Spleen (tissue), 11 donors: ENCODE data around the gene CYP24A1. TPM values are rescaled to one million over a fixed set of nuclear protein-coding genes. Genes with fewer than 3 reads are reported as not detected.

Experiments
- DNase-seq: peaks from one replicate; pipeline ENCODE4 v3.0.0-alpha.2; 2020
- H3K27ac ChIP-seq, 8 donors: fragments of 200-600 bp; sonication (generic) in 7 of 8; 1 replicate in 4 of 8; 2 replicates in 4 of 8; pipeline versions ENCODE4 v1.5.0 to v1.8.0; 2016 to 2021; ENCODE audit warnings: inconsistent platforms in 4 of 8, mild to moderate bottlenecking in 4 of 8, moderate library complexity in 1 of 8
- H3K27me3 ChIP-seq, 7 donors: fragments of 200-600 bp; sonication (generic) in 6 of 7; replicated peaks in 1 of 7; 1 replicate in 4 of 7; 2 replicates in 3 of 7; pipeline versions ENCODE4 v1.5.0 to v1.8.0; 2016 to 2021; ENCODE audit warnings: inconsistent platforms in 3 of 7, mild to moderate bottlenecking in 1 of 7
- H3K36me3 ChIP-seq, 6 donors: fragments of 200-600 bp; sonication (generic) in 5 of 6; 1 replicate in 4 of 6; 2 replicates in 2 of 6; pipeline versions ENCODE4 v1.5.0 to v1.8.0; 2016 to 2021; ENCODE audit warnings: inconsistent platforms in 2 of 6
- H3K4me1 ChIP-seq, 6 donors: fragments of 200-600 bp; sonication (generic) in 5 of 6; 1 replicate in 3 of 6; 2 replicates in 3 of 6; pipeline versions ENCODE4 v1.5.0 to v1.8.0; 2016 to 2021; ENCODE audit warnings: inconsistent platforms in 3 of 6
- H3K4me3 ChIP-seq, 8 donors: fragments of 200-600 bp; sonication (generic) in 7 of 8; 1 replicate in 4 of 8; 2 replicates in 4 of 8; pipeline versions ENCODE4 v1.5.0 to v1.8.0; 2016 to 2021; ENCODE audit warnings: inconsistent platforms in 4 of 8, mild to moderate bottlenecking in 4 of 8, moderate library complexity in 2 of 8
- H3K9me3 ChIP-seq, 8 donors: fragments of 200-600 bp; sonication (generic) in 7 of 8; 1 replicate in 4 of 8; 2 replicates in 4 of 8; pipeline versions ENCODE4 v1.5.0 to v1.8.0; 2016 to 2021; ENCODE audit warnings: inconsistent platforms in 4 of 8
- POLR2A ChIP-seq, 3 donors: fragments of 450-650 bp; IDR thresholded peaks; one replicate each; pipeline ENCODE4 v1.5.1; 2017; ENCODE audit warnings: antibody characterized with exemption in 3 of 3, mild to moderate bottlenecking in 1 of 3
- POLR2AphosphoS5 ChIP-seq, 3 donors: sonication (generic); formaldehyde crosslinking; IDR thresholded peaks; one replicate each; pipeline ENCODE4 v1.5.1; 2017; ENCODE audit warnings: antibody characterized with exemption in 3 of 3
- WGBS, 5 donors: extraction: QIAGEN DNeasy Blood & Tissue Kit in 3 of 5; methylation state at CpG; one replicate each; pipeline versions ENCODE4 v1.1.5 to v1.1.7; 2013 to 2018; 5-methylcytosine and 5-hydroxymethylcytosine counted together
- intact Hi-C: fragments of 100-400 bp; cut with DNase I; formaldehyde crosslinking; loops from one replicate; pipeline ENCODE4 v1.15.0; 2023; ENCODE audit warnings: low total_unique reads
- polyA plus RNA-seq, 3 donors: library from polyadenylated mRNA; stranded (reverse); fragments of 200-250 nt; gene quantifications; one replicate each; pipeline ENCODE4 v1.2.1, GENCODE V29; 2013
- total RNA-seq, 7 donors: library from RNA; depleted of rRNA in 3 of 7; stranded (reverse); fragments of >200 nt in 3 of 7; fragmentation: NEBNext Ultra II Directional in 4 of 7; extraction: Animal tissue kit (Norgen Biotek cat#: 25700) in 4 of 7; gene quantifications; one replicate each; pipeline versions ENCODE4 v1.1.0 to v1.2.1, GENCODE V29; 2016 to 2021
- TF ChIP-seq, protein P1 (sequence below), 11 experiments: fragments of 200-600 bp in 7 of 11; fragments of 450-650 bp in 4 of 11; sonication (generic) in 4 of 11; IDR thresholded peaks in 8 of 11; conservative IDR thresholded peaks in 3 of 11; 1 replicate in 7 of 11; 2 replicates in 4 of 11; pipeline versions ENCODE4 v1.4.0 to v1.8.0; 2016 to 2021; ENCODE audit warnings: antibody characterized with exemption in 11 of 11, inconsistent platforms in 4 of 11, mild to moderate bottlenecking in 1 of 11
- donor health status: healthy with polysubstance abuse.
- donor health status: DM: no; HTN: no; CAD: no; lungs with moderate emphysema.
- donor health status: DM: no; HTN: no; CAD: no.
- donor health status: Bipolar disorder and iron deficiency.
- donor health status: healthy.
- donor health status: DM: no; HTN: no; CAD: no.
- donor health status: DM: yes; HTN: yes; CAD: no.

The CYP24A1 gene
- total and polyA plus RNA-seq, 10 donors: not detected

GRCh38 chr20:54112221-54112884 lies 61.4 kb downstream of the CYP24A1 start:
- intact Hi-C loops: no loop called here
- H3K27ac ChIP-seq: no peak overlapping the region
- no peaks in the 10 kb centered on the region for H3K9me3 ChIP-seq
- DNase-seq: no peak
- no peaks in the 10 kb centered on the region for H3K27me3 ChIP-seq
- TF ChIP-seq POLR2A (IDR thresholded peaks at IDR 0.05) (no peak), POLR2AphosphoS5 (IDR thresholded peaks at IDR 0.05) (no peak)
- TF ChIP-seq, protein P1, sequence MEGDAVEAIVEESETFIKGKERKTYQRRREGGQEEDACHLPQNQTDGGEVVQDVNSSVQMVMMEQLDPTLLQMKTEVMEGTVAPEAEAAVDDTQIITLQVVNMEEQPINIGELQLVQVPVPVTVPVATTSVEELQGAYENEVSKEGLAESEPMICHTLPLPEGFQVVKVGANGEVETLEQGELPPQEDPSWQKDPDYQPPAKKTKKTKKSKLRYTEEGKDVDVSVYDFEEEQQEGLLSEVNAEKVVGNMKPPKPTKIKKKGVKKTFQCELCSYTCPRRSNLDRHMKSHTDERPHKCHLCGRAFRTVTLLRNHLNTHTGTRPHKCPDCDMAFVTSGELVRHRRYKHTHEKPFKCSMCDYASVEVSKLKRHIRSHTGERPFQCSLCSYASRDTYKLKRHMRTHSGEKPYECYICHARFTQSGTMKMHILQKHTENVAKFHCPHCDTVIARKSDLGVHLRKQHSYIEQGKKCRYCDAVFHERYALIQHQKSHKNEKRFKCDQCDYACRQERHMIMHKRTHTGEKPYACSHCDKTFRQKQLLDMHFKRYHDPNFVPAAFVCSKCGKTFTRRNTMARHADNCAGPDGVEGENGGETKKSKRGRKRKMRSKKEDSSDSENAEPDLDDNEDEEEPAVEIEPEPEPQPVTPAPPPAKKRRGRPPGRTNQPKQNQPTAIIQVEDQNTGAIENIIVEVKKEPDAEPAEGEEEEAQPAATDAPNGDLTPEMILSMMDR (IDR thresholded peaks at IDR 0.05 in 8 of 11, conservative IDR thresholded peaks at IDR 0.05 in 3 of 11): no peak
- H3K36me3 ChIP-seq: no peaks in the 10 kb centered on the region
- H3K4me1 ChIP-seq: peaks cover 0 to 10% (median 0%) of the 10 kb centered on the region in 6 donors
- WGBS, 5 donors: 60 to 88% (median 75%) methylated on average over 4 of the region's 4 CpGs
- no peak overlapping the region for H3K4me3 ChIP-seq

- no peak overlapping the region for H3K4me3 ChIP-seq
- no peak overlapping the region for H3K27ac ChIP-seq
- no peaks in the 10 kb centered on the region for H3K27me3 ChIP-seq
- no peaks in the 10 kb centered on the region for H3K36me3 ChIP-seq
- intact Hi-C loops: no loop called here
- WGBS, 5 donors: 66 to 88% (median 74%) methylated on average over 2 of the region's 2 CpGs
- TF ChIP-seq POLR2AphosphoS5 (IDR thresholded peaks at IDR 0.05) (no peak), POLR2A (IDR thresholded peaks at IDR 0.05) (no peak)
- TF ChIP-seq, protein P1 (IDR thresholded peaks at IDR 0.05 in 8 of 11, conservative IDR thresholded peaks at IDR 0.05 in 3 of 11): no peak
- no peaks in the 10 kb centered on the region for H3K9me3 ChIP-seq
- no peak for DNase-seq
- peaks cover 0 to 10% (median 0%) of the 10 kb centered on the region in 6 donors for H3K4me1 ChIP-seq
Measured at GRCh38 chr20:54111460-54111859, 62.3 kb downstream of the CYP24A1 start.

GRCh38 chr20:54110457-54110856 lies 63.3 kb downstream of the CYP24A1 start:
- intact Hi-C loops: no loop called here
- TF ChIP-seq POLR2AphosphoS5 (IDR thresholded peaks at IDR 0.05) (no peak), POLR2A (IDR thresholded peaks at IDR 0.05) (no peak)
- TF ChIP-seq, protein P1 (IDR thresholded peaks at IDR 0.05 in 8 of 11, conservative IDR thresholded peaks at IDR 0.05 in 3 of 11): no peak
- H3K4me3 ChIP-seq: no peak overlapping the region
- no peak for DNase-seq
- no peak overlapping the region for H3K27ac ChIP-seq
- H3K36me3 ChIP-seq: no peaks in the 10 kb centered on the region
- H3K4me1 ChIP-seq: peaks cover 0 to 7% (median 0%) of the 10 kb centered on the region in 6 donors
- H3K9me3 ChIP-seq: no peaks in the 10 kb centered on the region
- WGBS, 5 donors: 53 to 75% (median 57%) methylated on average over 3 of the region's 3 CpGs
- H3K27me3 ChIP-seq: no peaks in the 10 kb centered on the region

DNA sequence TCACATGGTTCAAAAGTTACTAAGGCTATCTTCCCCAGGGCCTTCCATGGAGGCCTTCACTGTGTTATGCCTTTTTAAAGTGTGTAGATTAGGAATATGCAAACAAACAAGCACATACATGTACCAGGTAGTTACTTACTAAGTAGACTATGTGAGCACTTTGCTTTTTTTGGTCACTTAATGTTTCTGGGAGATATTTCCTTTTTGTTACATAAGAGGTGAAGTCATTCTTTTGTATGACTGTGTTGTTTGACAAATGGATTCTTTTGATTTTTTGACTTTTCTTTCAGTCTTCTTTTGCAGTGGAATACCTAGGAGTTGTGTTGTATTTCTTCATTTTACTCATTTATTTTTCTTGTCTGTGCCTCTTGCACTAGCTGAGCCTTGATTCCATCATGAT lies 63.7 kb downstream of the CYP24A1 start:
- Histone ChIP-seq H3K9me3 (no peaks in the 10 kb centered on the region), H3K4me3 (no peak overlapping the region), H3K4me1 (peaks cover 0 to 3% (median 0%) of the 10 kb centered on the region in 6 donors), H3K27ac (no peak overlapping the region), H3K36me3 (no peaks in the 10 kb centered on the region), H3K27me3 (no peaks in the 10 kb centered on the region)
- intact Hi-C loops: no loop called here
- no peak for DNase-seq
- TF ChIP-seq, protein P1 (IDR thresholded peaks at IDR 0.05 in 8 of 11, conservative IDR thresholded peaks at IDR 0.05 in 3 of 11): no peak
- TF ChIP-seq POLR2A (IDR thresholded peaks at IDR 0.05): no peak
- no peak for TF ChIP-seq POLR2AphosphoS5 (IDR thresholded peaks at IDR 0.05)
